ENCODE results near the gene GCC2. TPM values are rescaled to one million over a fixed set of nuclear protein-coding genes. Genes with fewer than 3 reads are reported as not detected.
"Not testable (repeated sequence)": the region's sequence is repeated elsewhere in the genome, so short reads cannot be mapped to it uniquely, and the experiment has no call there.

GCC2 gene
- total RNA-seq, 2 experiments from 2014 or later: 19.7 to 43.9 TPM

- no peaks in the 10 kb centered on the region; the same call in 1 of the 2 replicates for H3K79me2 ChIP-seq (ENCODE audit: insufficient read depth, low read depth, low read length)
Observed at GRCh38 chr2:108553209-108553919, 104.4 kb downstream of the GCC2 start.

GRCh38 chr2:108554528-108554927 is 105.5 kb downstream of the GCC2 start:
- Histone ChIP-seq H3K4me1 (ENCODE audit: insufficient read depth, low read length, poor library complexity, severe bottlenecking) (peaks cover 3% of the 10 kb centered on the region), H3K79me2 (ENCODE audit: insufficient read depth, low read depth, low read length) (no peaks in the 10 kb centered on the region; the same call in 1 of the 2 replicates), H3K9me3 (ENCODE audit: low read length) (no peaks in the 10 kb centered on the region), H4K20me1 (ENCODE audit: insufficient read depth, low read length) (no peaks in the 10 kb centered on the region), H2AFZ (ENCODE audit: low read length) (no peak overlapping the region), H3K9me2 (ENCODE audit: insufficient read depth, low read length) (no peaks in the 10 kb centered on the region), H3K4me3 (ENCODE audit: low read depth, low read length, poor library complexity, severe bottlenecking) (no peak overlapping the region), H3K4me2 (ENCODE audit: low read length) (no peak overlapping the region), H3K36me3 (ENCODE audit: insufficient read depth, low read length) (no peaks in the 10 kb centered on the region), H3K27ac (ENCODE audit: low read depth, low read length, poor library complexity, severe bottlenecking) (no peak overlapping the region)
- ChIA-PET POLR2A (no interaction called here), CTCF (ENCODE audit: unreplicated experiment) (no interaction called here)
- TF ChIP-seq EZH2phosphoT487 (IDR thresholded peaks at IDR 0.05; ENCODE audit: borderline replicate concordance, low read depth, low read length) (no peak), CTCF (conservative IDR thresholded peaks at IDR 0.05; ENCODE audit: low read length) (no peak)
- BruUV-seq (replicated peaks): no TSS peak
- intact Hi-C loops (cut with micrococcal nuclease; ENCODE audit: unreplicated experiment): no loop called here
- DNase-seq (ENCODE audit: low spot score): no peak

More at GRCh38 chr2:108553209-108553919, 104.4 kb downstream of the GCC2 start:
- POLR2A ChIA-PET: interaction anchor here (0.6 kb wide), 1 partner anchor 34 kb away, joined by 3 read pairs; no protein-coding TSS in a partner anchor
- no peak for TF ChIP-seq CTCF (conservative IDR thresholded peaks at IDR 0.05; ENCODE audit: low read length)
- no peak for TF ChIP-seq EZH2phosphoT487 (IDR thresholded peaks at IDR 0.05; ENCODE audit: borderline replicate concordance, low read depth, low read length)
- H3K4me1 ChIP-seq (ENCODE audit: insufficient read depth, low read length, poor library complexity, severe bottlenecking): peaks cover 3% of the 10 kb centered on the region
- no peaks in the 10 kb centered on the region for H3K36me3 ChIP-seq (ENCODE audit: insufficient read depth, low read length)
- no peak overlapping the region for H3K27ac ChIP-seq (ENCODE audit: low read depth, low read length, poor library complexity, severe bottlenecking)
- no TSS peak for BruUV-seq (replicated peaks)
- no peak overlapping the region for H3K4me2 ChIP-seq (ENCODE audit: low read length)
- H4K20me1 ChIP-seq (ENCODE audit: insufficient read depth, low read length): no peaks in the 10 kb centered on the region
- intact Hi-C loops (cut with micrococcal nuclease; ENCODE audit: unreplicated experiment): no loop called here
- DNase-seq (ENCODE audit: low spot score): no peak
- no peak overlapping the region for H2AFZ ChIP-seq (ENCODE audit: low read length)
- CTCF ChIA-PET (ENCODE audit: unreplicated experiment): no interaction called here
- no peak overlapping the region for H3K4me3 ChIP-seq (ENCODE audit: low read depth, low read length, poor library complexity, severe bottlenecking)
- H3K9me3 ChIP-seq (ENCODE audit: low read length): no peaks in the 10 kb centered on the region
- H3K9me2 ChIP-seq (ENCODE audit: insufficient read depth, low read length): no peaks in the 10 kb centered on the region

- Histone ChIP-seq H4K20me1 (ENCODE audit: insufficient read depth, low read length) (no peaks in the 10 kb centered on the region), H2AFZ (ENCODE audit: low read length) (no peak overlapping the region), H3K27ac (ENCODE audit: low read depth, low read length, poor library complexity, severe bottlenecking) (no peak overlapping the region), H3K79me2 (ENCODE audit: insufficient read depth, low read depth, low read length) (no peaks in the 10 kb centered on the region), H3K9me3 (ENCODE audit: low read length) (no peaks in the 10 kb centered on the region), H3K4me3 (ENCODE audit: low read depth, low read length, poor library complexity, severe bottlenecking) (no peak overlapping the region), H3K4me2 (ENCODE audit: low read length) (no peak overlapping the region), H3K9me2 (ENCODE audit: insufficient read depth, low read length) (no peaks in the 10 kb centered on the region), H3K36me3 (ENCODE audit: insufficient read depth, low read length) (no peaks in the 10 kb centered on the region), H3K4me1 (ENCODE audit: insufficient read depth, low read length, poor library complexity, severe bottlenecking) (no peaks in the 10 kb centered on the region)
- no TSS peak for BruUV-seq (replicated peaks)
- TF ChIP-seq EZH2phosphoT487 (IDR thresholded peaks at IDR 0.05; ENCODE audit: borderline replicate concordance, low read depth, low read length) (no peak), CTCF (conservative IDR thresholded peaks at IDR 0.05; ENCODE audit: low read length) (no peak)
- CTCF ChIA-PET (ENCODE audit: unreplicated experiment): no interaction called here
- intact Hi-C loops (cut with micrococcal nuclease; ENCODE audit: unreplicated experiment): no loop called here
- no peak for DNase-seq (ENCODE audit: low spot score)
- POLR2A ChIA-PET: interaction anchor here (0.5 kb wide), 1 partner anchor 68 kb away, joined by 3 read pairs; no protein-coding TSS in a partner anchor
Observed at GRCh38 chr2:108555572-108555971, 106.6 kb downstream of the GCC2 start.

- intact Hi-C loops (cut with micrococcal nuclease; ENCODE audit: unreplicated experiment): not testable (repeated sequence)
Observed at GRCh38 chr2:108556581-108556980, 107.6 kb downstream of the GCC2 start.

More at GRCh38 chr2:108556581-108556980, 107.6 kb downstream of the GCC2 start:
- POLR2A ChIA-PET; H3K9me3 ChIP-seq (ENCODE audit: low read length); CTCF ChIA-PET (ENCODE audit: unreplicated experiment); H3K79me2 ChIP-seq (ENCODE audit: insufficient read depth, low read depth, low read length); H2AFZ ChIP-seq (ENCODE audit: low read length); BruUV-seq (replicated peaks); H3K4me3 ChIP-seq (ENCODE audit: low read depth, low read length, poor library complexity, severe bottlenecking); H4K20me1 ChIP-seq (ENCODE audit: insufficient read depth, low read length); H3K27ac ChIP-seq (ENCODE audit: low read depth, low read length, poor library complexity, severe bottlenecking); H3K4me2 ChIP-seq (ENCODE audit: low read length); DNase-seq (ENCODE audit: low spot score); H3K4me1 ChIP-seq (ENCODE audit: insufficient read depth, low read length, poor library complexity, severe bottlenecking); H3K36me3 ChIP-seq (ENCODE audit: insufficient read depth, low read length); H3K9me2 ChIP-seq (ENCODE audit: insufficient read depth, low read length): not testable (repeated sequence)
